Measurements from ENCODE around the gene DDX24.

DDX24 gene

DNA sequence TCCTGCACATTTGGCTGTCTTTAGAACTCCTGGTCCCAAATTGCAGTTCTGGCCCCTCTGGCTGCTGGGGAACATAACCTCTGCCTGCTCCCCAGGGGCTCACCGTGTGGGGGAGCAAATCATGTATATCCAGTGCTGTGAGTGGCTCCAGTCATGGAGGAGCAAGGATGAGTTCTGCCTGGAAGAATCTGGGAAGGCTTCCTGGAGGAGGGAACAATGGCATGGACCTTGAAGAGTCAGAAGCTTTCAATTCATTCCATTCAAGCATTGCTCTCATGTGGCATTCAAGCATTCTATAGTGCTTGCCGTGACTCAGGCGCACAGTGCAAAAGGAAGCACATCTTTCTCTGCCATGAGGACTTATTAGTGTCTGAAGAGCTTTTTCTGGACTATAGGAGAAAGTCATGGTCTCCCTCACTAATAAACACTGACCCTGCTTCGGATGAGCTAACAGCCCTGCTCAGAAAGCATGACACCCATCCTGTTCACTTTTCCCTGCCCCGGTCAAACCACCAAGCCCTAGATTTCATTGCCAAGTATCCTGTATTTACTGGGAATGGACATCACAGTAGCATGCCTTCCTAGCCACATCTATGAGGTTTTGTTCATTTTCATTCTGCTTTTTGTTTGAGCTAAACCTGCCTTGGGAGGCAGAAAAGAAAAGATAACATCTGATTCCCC lies 33.0 kb upstream of the DDX24 start:
- DNase-seq (ENCODE audit: low read depth), result no peak

DNA sequence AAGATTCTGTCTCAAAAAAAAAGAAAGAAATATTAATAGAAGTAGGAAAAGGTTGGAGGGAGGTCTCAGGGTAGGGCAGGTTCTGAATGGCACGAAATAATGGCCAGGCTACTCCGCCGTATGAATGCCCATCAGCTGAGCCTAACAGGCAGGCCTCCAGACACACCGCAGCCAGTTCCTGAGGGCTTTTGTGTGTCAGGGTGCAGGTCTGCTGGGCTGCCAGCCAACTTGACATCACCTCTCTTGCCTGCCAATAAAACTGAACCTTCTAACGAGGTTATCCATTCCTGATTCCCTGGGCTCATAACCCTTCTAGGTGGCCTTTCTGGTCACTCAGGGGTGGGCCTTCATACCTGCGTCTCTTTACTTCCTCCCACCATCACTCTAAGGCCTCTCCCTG lies 32.5 kb upstream of the DDX24 start:
- no peak for DNase-seq (ENCODE audit: low read depth)

DNA sequence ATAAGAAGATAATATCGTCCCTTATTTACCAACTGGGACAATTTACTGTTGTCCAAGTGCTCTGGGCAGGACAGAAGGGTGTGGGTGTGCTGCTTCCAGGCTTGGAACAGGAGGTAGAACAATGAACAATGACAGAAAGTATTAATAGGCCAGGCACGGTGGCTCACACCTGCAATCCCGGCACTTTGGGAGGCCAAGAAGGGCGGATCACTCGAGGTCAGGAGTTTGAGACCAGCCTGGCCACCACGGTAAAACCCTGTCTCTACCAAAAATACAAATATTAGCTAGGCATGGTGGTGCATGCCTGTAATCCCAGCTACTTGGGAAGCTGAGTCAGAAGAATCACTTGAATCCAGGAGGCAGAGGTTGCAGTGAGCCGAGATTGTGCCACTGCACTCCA lies 32.1 kb upstream of the DDX24 start:
- DNase-seq (ENCODE audit: low read depth), result no peak

DNA sequence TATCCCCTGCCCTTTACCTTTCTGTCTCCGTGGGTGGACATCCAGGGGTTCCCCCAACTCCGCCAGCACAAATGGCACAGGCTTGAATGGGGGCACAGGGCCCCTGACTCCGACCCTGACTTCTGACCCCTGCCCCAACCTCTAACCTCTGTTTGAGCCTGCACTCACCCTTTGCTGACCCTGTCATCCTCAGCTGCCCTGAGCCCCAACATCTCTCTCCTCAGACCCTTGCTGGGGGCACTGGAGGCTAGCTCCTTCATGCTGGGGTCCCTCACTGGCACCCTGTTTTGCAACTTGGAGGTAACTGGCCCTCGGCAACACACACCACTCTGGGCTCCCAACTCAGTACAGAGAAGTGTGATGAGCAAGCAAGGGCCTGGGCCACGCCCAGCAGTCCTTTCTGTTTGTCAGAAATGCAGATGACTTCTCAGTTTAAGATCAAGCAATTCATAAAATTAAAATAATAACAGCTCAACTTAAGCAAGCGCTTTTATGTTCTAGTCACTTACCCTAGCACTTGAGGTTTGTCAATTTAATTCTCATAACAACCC lies 31.6 kb upstream of the DDX24 start:
- no peak for DNase-seq (ENCODE audit: low read depth)

DNA sequence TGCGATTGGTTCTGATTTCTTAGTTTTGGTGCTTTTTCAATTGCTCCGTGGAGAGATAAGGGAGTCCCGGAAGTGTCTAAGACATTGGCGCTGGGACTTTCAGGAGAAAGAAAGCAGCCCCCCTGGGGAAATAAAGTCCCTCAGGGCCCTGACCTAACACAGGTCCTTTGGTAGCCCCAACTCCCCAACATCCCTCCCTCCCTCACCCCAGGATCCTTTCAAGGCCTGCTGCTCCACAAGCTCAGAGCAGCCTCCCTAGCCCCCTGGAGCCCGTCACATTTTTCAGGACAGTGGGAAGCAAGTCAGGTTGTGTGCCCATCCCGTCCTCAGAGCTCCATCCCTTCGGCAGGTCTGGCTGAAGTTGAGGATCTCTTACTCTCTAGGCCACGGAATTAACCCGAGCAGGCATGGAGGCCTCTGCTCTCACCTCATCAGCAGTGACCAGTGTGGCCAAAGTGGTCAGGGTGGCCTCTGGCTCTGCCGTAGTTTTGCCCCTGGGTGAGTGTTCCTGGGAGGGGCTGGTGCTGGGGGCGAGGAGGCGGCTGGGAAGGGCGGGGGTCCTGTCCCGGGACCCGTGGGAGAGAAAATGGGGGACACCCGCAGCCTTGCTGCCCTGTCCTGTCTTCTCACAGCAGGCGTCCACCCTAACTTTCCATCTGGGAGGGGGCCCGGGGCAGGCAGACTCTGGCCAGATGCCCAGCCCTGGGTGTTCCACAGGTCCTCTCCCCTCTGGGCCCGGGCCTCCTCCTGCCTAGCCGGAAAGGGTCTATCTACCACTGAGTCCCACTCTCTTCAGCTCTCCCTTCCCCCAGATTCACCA lies 30.5 kb upstream of the DDX24 start:
- no peak for DNase-seq (ENCODE audit: low read depth)

DNA sequence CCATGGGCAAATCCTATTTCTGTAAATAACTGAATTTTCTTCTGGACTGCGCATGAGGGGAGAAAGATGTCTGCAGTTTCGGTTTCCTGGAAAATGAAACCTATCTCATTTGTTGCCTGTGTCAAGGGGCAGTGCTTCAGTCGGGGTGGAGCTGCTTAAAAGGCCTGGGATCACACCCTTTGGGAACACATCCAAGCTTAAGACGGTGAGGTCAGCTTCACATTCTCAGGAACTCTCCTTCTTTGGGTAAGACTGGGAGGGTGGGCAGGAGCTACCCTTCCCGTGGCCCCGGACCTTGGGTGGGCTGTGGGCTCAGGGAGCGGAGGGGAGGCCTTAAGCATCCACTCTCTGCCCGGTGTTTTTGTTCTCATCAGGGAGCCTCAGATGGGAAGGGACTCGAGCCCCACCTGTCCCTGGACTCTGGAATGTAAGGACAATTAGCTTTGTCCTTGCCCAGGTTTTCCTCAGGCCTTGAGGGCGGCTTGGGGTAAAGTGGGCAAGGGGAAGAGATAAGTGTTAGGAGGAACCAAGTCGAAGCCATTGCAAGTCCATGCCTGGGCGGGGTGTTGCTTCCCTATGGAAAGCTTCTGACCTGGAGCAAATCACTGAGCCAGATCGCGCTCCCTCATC lies 29.7 kb upstream of the DDX24 start, which contains the start of gene IFI27:
IFI27 (plus strand) TSS at position 185 of the 630 bp plus-strand sequence.
- DNase-seq (ENCODE audit: low read depth), result no peak

DNA sequence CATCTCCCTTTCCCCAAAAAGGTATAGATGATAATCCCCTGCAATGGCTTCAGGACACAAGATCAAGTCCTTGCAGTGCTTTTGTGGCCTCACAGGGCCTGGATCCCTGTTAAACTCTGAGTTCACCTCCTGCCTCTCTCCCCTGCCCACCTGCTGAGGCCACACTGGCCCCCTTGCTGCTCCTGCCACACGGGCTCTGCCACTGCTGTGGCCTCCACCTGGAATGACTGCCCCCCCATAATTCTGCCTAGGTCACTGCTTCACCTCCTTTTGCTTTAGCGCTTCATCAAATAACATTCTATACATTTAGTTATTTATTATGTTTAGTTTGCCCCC lies 28.9 kb upstream of the DDX24 start:
- no peak for DNase-seq (ENCODE audit: low read depth)

DNA sequence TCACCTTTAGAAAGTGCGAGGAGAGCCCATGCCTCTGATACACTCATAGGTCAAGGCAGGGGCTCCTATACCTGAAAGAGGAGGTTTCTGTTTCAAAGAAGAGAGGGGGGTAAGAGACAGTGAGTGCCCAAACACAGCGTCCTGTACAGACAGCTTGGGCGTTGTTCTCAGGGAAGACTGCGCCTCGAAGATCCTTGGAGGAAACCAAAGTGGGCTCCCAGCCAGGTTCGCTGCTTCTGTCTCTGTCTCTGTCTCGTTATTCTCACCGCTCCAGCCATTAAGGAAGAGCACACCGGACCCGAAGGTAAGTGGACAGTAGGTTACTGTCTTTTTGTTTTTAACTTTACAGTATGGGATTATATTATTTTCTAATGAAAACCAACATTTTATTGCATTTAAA lies 23.7 kb upstream of the DDX24 start:
- no peak for DNase-seq (ENCODE audit: low read depth)

DNA sequence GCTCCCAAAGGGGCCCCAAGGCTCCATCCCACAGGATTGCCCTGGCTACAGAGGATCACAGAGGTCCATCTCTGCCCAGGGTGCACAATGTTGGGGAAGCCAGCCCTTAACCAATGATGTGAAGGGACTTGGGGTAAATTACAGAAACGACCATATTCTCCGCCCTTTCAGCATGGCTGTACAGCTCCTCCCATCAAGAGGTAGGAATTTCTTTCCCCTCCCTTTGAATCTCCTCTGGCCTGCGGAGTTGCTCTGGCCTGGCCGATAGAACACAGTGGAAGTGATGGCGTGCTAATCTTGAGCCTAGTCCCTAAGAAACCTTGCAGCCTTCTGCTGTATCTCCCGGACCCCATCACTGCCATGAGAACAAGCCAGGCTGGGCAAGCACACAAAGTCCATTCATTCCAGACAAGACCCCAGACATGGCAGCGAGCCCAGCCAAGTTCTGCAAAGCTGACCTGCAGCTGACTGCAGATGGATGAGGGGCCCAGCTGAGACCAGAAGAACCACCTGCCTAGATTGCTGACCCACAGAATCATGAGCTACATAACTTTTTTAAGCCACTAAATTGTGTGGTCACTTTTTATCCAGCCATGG lies 22.6 kb upstream of the DDX24 start:
- DNase-seq (ENCODE audit: low read depth), result no peak

DNA sequence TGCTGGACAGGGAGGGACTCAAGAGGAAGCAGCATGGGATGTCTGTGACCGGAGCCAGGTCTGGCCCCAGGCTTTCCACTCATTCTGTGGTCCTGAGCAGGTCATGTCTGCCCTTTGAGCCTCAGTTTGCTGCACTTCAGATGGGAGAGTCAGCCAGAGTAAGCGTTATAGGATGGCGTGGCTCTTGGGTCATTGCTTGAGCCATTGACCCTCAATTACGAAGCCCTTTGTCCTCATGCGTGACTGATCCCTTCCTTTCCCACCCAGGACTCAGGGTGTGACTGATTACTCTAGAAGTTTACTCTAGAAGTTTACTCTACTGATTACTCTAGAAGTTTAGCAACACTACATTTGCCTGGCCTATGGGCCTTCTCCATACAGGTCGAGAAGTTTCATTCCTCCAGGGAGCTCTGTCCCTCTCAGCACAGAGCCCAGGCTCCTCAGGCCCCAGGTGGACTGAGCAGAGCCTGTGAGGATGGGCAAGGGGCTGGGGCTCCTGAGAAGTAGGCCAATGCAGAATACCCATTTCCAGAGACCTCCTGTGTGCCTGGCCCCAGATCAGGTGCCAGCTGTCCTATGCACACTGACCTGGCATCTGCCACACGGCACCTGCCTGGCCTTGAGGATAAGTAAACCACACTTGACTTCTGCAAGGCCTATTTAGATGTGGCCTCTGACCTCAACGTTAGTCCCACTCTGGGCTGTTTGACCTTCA lies 21.9 kb upstream of the DDX24 start:
- no peak for DNase-seq (ENCODE audit: low read depth)

DNA sequence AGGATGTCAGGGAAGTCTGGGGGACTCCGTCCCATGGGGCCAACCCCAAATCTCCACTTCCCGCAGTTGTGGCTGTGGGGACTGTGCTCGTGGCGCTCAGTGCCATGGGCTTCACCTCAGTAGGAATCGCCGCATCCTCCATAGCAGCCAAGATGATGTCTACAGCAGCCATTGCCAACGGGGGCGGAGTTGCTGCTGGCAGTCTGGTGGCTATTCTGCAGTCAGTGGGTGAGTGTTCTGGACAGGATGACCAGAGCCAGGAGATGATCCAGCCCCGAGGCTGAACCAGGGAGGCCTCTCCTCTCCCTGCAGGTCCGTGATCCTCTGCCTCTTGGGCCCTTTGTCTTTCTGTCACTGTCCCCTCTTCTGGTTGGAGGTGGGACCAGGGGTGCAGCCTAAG lies 20.7 kb upstream of the DDX24 start:
- DNase-seq (ENCODE audit: low read depth), result no peak

DNA sequence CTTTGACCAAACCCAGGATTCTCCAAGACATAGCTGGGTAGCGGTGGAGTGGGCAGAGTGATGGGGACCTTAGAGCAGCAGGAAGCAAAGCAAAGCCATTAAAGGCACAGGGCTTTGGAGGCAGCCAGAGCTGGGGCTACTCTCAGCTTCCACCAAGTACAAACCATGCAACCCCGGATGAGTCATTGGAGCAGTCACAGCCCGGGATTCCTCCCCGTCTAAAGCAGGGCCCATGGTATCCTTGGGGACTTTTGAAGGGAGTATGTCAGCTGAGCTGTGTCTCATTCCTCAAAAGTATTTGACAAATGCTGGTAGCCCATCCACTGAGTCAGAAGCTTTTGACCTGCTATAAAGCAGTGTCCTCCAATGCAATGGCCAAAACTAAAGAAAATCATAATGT lies 19.8 kb upstream of the DDX24 start:
- DNase-seq (ENCODE audit: low read depth), result no peak

DNA sequence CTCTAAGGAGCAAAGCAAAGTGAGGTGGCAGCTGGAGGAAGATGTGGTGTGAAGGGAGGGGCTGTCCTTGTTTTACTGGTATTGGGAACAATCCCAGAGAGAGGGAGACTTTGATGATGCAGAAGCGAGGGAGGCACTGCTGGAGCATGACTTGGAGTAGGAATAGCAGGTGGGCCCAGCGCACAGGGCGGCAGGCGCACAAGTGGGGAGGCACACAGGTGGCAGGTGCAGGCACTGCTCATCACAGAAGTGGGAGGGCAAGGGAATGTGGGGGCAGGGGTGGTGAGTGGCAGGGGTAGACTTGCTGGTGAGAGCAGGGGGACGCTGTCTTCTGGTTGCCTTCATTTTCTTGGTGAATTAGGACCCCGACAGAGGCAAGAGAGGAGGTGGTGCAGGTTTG lies 18.0 kb upstream of the DDX24 start:
- DNase-seq (ENCODE audit: low read depth), result no peak

DNA sequence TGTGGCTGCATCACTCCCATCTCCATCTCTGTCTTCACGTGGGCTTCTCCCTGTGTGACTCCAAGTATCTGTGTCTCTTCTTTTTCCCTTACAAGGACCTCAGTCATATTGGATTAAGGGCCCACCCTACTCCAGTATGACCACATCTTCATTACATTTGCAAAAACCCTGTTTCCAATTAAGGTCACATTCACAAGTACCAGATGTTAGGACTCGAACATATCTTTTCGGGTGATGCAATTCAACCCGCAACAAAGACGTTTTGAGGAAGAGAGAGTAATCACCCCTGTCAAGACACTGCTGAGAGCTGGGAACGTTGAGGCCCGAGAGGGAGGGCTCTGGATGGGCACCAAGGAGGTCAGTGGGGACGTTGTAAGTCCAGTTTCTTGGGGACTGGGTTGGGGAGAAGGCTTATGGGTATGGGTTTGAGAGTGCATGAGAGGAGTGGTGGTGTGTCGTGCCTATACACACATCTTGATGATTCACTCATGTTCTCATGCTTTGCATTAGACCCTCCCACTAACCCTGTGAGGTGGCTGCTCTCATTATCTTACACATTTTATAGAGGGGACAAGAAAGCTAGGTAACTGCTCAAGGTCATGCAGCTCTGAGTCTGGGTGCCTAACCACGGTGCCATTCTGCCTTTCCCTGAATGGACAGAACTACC lies 17.5 kb upstream of the DDX24 start:
- DNase-seq (ENCODE audit: low read depth), result no peak

DNA sequence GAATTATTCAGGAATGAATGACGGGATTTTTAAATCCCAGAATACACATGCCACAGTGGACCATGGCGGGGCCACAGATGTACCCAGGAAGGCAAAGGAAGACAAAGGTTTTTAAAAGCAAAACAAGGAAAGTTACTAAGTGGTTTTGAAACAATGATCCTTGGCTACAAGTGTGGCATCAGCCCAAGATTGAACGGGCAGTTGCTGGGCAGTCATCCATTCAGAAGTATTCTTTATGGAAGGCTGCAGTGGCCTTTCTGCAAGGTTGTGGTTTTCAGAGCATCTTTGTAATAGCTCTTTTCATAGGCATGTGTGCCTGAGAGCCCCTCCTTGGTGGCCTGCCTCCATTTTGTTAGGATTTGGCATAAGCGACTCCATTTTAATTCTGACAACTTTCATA lies 16.1 kb upstream of the DDX24 start:
- DNase-seq (ENCODE audit: low read depth), result no peak

DNA sequence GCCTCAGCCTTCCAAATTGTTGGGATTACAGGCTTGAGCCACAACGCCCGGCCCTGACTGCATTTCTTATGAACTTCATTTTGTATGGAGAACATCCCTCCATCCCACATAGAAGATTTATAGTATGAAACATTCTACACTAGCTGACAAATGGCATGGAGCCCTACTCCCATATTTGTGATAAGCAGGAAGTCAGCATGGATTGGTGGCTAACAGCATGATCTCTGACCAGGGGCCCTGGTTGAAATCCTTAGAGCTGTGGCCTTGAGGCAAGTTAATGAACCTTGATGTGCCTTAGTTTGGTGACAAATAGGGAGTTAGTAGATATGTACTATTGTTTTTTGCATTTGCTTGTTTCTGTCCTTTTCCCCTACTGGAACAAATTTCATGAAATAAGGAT lies 12.4 kb upstream of the DDX24 start:
- DNase-seq (ENCODE audit: low read depth), result no peak

DNA sequence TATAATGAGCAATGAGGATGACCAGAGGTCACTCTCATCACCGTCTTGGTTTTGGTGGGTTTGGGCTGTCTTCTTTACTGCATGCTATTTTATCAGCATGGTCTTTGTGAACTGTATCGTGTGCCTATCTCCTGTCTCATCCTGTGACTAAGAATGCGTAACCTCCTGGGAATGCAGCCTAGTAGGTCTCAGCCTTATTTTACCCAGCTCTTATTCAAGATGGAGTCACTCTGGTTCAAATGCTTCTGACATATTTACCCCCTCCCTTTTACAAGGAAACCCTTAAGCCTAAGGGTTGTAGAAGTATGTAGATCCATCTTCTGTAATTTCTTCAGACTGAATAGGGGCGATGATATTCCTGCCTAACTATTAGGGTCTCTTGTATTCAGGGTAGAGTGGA lies 8.5 kb upstream of the DDX24 start:
- DNase-seq (ENCODE audit: low read depth), result no peak

DNA sequence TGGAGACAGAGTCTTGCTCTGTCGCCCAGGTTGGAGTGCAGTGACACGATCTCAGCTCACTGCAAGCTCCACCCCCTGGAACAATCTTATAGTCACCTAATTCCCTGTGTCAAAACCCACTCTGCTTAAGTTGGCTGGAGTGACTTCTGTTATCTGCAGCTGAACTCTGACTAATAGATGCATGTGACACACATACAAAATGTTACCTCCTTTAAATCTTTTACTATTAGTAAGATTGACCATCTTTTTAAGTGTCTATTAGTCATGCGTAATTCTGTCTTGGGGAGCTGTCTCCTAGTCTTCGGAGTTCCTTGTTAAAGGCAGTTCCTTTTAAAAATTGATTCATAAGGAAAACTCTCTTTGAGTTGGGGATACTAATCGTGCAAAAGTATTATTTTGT lies 7.5 kb upstream of the DDX24 start:
- no peak for DNase-seq (ENCODE audit: low read depth)

DNA sequence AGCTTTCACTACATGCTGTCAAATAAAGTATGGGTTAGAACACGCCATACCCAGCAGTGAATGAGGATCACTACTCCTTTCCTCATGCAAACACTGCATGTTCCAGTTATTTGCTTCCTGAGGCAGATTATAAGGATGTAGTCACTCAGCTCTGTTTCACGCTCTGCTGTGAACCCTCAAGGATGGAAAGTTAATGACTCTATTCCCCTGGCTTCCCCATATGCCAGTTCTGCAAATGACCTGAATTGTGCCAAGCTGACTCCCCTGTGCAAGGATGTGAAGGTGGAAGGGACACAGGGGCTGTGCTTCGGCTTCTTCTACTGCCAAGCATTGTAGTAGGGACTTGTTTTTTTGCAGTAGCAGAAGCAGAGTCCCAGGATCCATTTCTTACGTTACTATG lies 6.9 kb upstream of the DDX24 start:
- no peak for DNase-seq (ENCODE audit: low read depth)

DNA sequence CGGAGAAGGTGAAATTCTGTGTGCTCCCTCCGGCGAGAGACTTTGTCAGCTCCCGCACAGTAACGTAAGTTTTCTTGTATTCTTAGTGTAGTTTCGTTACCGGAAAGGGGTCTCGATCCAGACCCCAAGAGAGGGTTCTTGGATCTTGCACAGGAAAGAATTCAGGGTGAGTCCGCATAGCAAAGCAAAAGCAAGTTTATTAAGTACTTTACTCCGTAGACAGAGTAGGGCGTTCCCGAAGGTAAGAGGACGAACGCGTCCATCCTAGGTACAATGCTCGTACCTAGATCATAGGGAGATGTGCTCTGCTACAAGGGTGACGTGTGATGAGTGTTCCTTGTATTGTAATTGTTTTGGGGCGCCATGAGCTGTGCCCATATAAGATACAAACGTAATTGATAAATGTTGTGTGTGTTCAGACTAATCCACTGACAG lies 401 bp upstream of the DDX24 start:
- DNase-seq (ENCODE audit: low read depth), result no peak

DNA sequence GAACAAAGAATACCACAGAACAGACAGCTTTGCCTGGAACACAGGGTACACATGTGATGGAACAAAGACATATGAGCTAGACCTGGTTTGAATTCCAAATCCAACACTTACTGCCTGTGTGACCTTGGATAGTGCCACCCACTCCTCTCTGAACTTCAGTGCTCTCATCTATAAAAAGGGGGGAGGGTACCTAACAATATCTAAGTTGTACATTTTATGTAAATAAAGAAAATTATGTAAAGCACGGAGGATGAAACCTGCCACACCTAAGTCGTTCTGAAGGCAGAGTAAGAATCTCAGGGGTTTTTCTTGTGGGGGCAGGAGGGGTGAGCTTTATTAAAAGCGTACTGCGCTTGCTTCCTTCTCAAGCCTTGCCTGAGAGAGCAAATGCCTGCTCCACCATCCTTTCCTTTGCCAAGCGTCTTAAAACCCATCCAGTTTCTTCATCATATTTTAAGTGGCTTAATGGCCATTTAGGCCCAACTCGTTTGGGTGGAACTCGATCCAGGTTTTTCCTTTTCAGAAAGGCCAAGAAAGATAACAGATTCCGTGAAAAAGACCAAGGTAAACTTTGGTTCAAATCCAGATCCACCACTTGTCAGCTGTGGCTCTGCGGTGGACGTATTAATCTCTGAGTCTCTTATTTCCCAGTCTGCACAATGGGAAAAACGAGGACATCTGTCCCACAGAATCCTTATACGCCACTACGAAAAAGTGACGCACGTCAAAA lies 946 bp downstream of the DDX24 start:
- DNase-seq (ENCODE audit: low read depth), result no peak

Data from CMK (cell line).